OCI-LY1 (cell line): ENCODE results near the gene CTSO.

Source experiments
- EZH2 ChIP-seq: fragments of 200-600 bp; sonication (generic), shearing (Covaris generic); IDR thresholded peaks from 2 replicates; pipeline ENCODE4 v1.8.0; 2017; ENCODE audit warnings: borderline replicate concordance, mixed run types, mild to moderate bottlenecking, antibody characterized with exemption, low read length, moderate library complexity, mixed read lengths
- TF ChIP-seq, protein P1 (sequence below): fragments of 200-600 bp; sonication (generic), shearing (Covaris generic); IDR thresholded peaks from 2 replicates; pipeline ENCODE4 v1.5.1; 2017; ENCODE audit warnings: mild to moderate bottlenecking, antibody characterized with exemption, low read length, moderate library complexity, mixed read lengths

DNA sequence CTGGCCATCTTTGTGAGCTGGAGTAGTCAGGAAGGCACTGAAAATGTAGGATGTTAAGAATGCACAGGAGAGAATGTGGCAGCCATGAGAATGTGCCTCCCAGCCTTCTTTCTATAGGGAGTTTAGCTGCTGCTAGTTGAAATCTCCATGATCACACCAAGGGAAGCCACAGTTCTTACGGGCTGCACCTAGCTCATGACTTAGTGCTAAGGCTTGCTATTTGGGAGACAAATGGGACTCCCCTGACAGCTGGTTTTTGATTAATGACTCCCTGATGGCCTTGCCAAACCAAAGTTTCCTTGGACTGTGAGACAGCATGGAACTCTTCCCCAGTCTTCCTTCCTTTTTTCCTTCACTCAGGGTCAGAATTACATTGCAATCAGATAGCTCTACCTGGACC, 9.2 kb downstream of the CTSO start:
- TF ChIP-seq, protein P1, sequence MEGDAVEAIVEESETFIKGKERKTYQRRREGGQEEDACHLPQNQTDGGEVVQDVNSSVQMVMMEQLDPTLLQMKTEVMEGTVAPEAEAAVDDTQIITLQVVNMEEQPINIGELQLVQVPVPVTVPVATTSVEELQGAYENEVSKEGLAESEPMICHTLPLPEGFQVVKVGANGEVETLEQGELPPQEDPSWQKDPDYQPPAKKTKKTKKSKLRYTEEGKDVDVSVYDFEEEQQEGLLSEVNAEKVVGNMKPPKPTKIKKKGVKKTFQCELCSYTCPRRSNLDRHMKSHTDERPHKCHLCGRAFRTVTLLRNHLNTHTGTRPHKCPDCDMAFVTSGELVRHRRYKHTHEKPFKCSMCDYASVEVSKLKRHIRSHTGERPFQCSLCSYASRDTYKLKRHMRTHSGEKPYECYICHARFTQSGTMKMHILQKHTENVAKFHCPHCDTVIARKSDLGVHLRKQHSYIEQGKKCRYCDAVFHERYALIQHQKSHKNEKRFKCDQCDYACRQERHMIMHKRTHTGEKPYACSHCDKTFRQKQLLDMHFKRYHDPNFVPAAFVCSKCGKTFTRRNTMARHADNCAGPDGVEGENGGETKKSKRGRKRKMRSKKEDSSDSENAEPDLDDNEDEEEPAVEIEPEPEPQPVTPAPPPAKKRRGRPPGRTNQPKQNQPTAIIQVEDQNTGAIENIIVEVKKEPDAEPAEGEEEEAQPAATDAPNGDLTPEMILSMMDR: no peak
- TF ChIP-seq EZH2: no peak
